HUES6 (cell line): ENCODE results near the gene MYL12A.
A peak's percentile ranks its signal among the peaks of the same experiment; 100 is the strongest.
"Not testable (repeated sequence)": the region's sequence is repeated elsewhere in the genome, so short reads cannot be mapped to it uniquely, and the experiment has no call there.

Source experiments
- H3K27ac ChIP-seq: 2 replicates; pipeline ENCODE4 v1.7.0; 2013; ENCODE audit warnings: low read depth, mild to moderate bottlenecking, low read length, inconsistent platforms
- H3K27me3 ChIP-seq: 2 replicates; pipeline ENCODE4 v1.6.1; 2013; ENCODE audit warnings: low read length; ENCODE audit not compliant: control insufficient read depth, insufficient read depth
- H3K36me3 ChIP-seq: 2 replicates; pipeline ENCODE4 v1.6.1; 2013; ENCODE audit warnings: low read length; ENCODE audit not compliant: control insufficient read depth, insufficient read depth
- H3K4me1 ChIP-seq: 2 replicates; pipeline ENCODE4 v1.6.1; 2013; ENCODE audit warnings: low read length; ENCODE audit not compliant: control insufficient read depth, insufficient read depth
- H3K4me3 ChIP-seq: 2 replicates; pipeline ENCODE4 v1.5.1; 2013; ENCODE audit warnings: low read depth, low read length
- H3K9ac ChIP-seq: one replicate; pipeline ENCODE4 v1.6.1; 2013; ENCODE audit warnings: mild to moderate bottlenecking, low read length
- H3K9me3 ChIP-seq: 2 replicates; pipeline ENCODE4 v1.6.1; 2013; ENCODE audit warnings: low read depth, low read length; ENCODE audit not compliant: control insufficient read depth, insufficient read depth

Gene MYL12A

DNA sequence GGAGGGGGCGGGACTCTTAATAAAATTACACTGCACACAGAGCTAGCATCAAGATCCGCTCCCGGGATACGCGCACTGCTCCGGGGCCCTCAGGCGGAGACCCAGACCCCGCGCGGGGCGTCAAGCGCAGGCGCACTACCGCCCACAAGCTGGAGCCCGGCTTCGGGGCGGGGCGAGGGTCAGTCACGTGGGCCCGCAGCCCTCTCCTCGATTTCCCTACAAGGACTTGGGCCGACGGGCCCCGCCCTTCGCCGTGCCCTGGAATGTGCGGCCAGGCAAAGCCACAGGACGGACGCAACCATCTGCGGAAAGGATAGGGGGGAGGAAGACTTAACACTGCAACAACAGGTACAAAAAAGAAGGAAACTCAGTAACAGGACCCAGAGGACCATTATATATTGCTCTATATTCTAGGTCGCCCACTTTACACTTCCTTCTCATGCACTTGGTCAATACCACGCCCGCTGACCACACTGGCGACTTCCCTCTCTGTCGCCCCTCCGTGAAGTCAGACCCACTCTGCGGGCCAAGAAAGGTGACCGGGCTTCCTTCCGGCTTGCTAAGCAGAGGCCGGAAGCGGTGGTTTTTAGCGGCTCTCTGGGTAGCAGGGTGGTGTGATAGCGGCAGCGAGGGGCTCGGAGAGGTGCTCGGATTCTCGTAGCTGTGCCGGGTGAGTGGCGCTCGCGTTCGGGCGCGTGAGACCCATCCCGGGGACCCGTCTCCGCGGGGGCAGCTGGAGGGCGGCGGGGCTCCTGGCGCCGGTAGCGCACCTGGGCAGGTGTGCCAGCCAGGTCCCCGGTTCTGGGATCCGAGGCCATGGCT is at the start of gene MYL12A:
Gene MYL12A (plus strand): TSS at position 562 of the 822 bp plus-strand sequence. CDS start 5,447 bp downstream, outside the sequence.
- peaks cover 11% of the 10 kb centered on the region; the same call in 1 of the 2 replicates for H3K36me3 ChIP-seq
- peaks cover 4% of the 10 kb centered on the region; the same call in 1 of the 2 replicates for H3K9me3 ChIP-seq
- H3K27me3 ChIP-seq, result no peaks in the 10 kb centered on the region
- peak within 1 kb of the TSS; percentile 99 for H3K9ac ChIP-seq
- peaks cover 8% of the 10 kb centered on the region; the same call in 1 of the 2 replicates for H3K4me1 ChIP-seq
- H3K4me3 ChIP-seq, result peak within 1 kb of the TSS; percentile 78
- H3K27ac ChIP-seq, result peak within 1 kb of the TSS; percentile 99

DNA sequence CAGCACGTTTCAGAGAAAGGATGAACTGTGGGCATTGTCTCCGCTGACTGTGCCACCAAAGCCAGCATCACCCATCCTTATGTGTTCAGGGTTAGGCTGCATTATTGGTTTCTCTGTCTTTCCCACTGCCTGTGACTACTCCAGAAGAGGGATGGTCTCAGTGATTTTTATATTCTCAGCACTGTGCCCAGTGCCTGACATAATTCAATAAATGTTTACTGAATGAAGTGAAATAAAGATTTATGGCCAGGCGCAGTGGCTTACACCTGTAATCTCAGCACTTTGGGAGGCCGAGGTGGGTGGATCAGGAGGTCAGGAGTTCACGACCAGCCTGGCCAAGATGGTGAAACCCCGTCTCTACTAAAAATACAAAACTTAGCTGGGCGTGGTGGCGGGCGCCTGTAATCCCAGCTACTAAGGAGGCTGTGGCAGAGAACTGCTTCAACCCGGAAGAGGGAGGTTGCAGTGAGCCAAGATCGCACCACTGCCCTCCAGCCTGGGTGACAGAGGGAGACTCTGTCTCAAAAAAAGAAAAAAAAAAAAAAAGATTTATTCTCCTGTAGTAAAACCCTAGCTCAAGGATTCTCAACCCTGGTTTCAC is 49.2 kb upstream of the MYL12A start:
- H3K36me3 ChIP-seq, H3K9ac ChIP-seq, H3K27ac ChIP-seq, H3K27me3 ChIP-seq, H3K9me3 ChIP-seq, H3K4me1 ChIP-seq, H3K4me3 ChIP-seq: not testable (repeated sequence)

DNA sequence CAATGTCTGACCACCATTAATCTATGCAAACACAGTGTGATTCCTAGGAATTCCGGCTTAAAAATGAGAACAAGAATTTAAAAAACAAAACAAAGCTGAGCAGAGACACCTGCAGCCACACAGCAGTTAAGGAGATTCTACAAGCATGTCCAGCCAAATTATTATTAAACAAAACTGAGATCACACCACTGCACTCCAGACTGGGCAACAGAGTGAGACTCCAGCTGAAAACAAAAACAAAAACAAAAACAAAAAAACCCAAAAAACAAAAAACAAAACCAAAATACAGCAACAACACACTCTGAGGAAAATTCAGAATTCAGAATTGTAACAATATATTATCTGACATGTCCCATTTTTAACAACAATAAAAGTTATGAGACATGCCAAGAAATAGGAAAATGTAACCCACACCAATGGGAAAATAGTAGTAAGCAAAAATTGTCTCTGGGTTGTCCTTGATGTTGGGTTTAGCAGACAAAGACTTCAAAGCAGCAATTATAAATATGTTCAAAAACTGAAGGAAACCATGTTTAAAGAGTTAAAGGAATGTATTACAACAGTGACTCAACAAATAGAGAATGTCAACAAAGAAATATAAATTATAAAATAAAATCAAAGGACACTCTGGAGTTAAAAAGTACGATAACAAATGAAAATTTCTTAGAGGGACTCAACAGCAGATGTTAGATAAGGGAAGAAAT is 47.5 kb upstream of the MYL12A start:
- Histone ChIP-seq H3K9me3 (no peaks in the 10 kb centered on the region), H3K4me3 (no peak overlapping the region), H3K36me3 (no peaks in the 10 kb centered on the region), H3K27me3 (no peaks in the 10 kb centered on the region), H3K9ac (no peak overlapping the region), H3K4me1 (no peaks in the 10 kb centered on the region), H3K27ac (no peak overlapping the region)

DNA sequence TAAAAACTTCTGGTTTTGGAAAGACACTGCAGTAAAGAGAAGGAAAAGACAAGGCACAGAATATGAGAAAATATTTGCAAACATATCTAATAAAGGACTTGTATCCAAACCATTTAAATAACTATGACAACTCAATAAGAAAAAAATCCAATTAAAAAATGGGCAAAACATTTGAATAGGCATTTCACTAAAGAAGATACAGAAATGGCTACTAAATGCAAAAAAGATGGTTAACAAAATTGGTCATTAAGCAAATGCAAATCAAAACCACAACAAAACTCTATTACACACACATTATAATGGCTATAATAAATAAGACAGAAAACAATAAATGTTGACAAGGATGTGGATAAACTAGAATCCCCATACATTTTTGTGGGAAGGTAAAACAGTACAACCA is 42.4 kb upstream of the MYL12A start:
- Histone ChIP-seq H3K36me3 (no peaks in the 10 kb centered on the region), H3K4me3 (no peak overlapping the region), H3K9ac (no peak overlapping the region), H3K27me3 (no peaks in the 10 kb centered on the region), H3K27ac (no peak overlapping the region), H3K9me3 (no peaks in the 10 kb centered on the region), H3K4me1 (peaks cover 7% of the 10 kb centered on the region)

DNA sequence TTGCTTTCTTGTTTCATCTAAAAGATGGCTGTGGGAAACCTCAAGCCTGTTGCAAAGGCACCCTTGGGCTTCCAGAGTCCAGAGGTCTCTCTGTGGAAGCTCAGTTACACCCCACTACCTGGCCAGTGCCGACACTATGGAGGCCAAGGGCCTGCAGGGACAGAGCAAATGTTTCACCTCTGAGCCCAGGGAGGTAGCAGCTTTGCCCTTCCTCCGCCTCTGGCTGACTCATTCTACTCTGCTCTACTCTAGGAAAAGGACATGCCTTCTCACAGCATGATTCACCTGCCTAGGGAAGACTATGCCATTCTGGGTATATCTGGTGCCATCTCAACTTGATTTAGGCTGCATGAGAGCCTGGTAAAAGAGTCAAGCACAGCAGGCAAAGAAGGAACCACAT is 40.0 kb upstream of the MYL12A start:
- Histone ChIP-seq H3K9ac (no peak overlapping the region), H3K27ac (no peak overlapping the region), H3K27me3 (no peaks in the 10 kb centered on the region), H3K4me3 (no peak overlapping the region), H3K4me1 (peaks cover 7% of the 10 kb centered on the region), H3K36me3 (no peaks in the 10 kb centered on the region), H3K9me3 (no peaks in the 10 kb centered on the region)

DNA sequence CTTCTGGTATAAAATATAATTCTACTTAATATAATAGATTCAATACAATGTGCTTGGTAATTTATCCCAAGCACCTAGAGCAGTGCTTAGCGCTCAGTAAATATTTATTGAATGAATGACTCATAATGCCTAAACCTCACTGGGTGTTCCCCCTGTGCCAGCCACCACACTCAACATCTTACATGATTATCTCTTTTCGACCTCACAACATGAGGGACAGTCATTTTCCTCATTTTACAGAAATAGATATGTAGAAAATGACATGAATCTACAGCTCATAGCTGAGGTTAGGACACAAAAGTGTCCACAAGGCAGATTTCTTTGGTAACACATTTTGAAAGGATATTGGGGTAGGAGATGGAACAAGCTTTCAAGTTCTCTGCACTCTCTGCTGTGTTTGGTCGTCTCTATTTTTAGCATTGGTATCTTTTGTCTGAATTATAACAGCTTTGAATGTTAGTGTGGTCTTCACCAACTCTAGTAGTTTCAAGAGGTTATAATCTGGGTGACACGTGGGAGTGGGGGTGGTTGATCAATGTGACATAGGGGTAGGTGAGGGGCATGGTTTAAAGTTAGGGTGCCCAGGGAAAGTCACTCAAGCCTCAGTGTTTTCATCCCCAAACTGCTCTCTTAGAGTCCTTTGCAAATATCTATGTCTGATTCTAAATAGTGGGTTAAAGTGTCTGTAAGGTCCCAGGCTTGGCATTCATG is 37.6 kb upstream of the MYL12A start:
- H3K9ac ChIP-seq, result no peak overlapping the region
- H3K36me3 ChIP-seq, result no peaks in the 10 kb centered on the region
- no peaks in the 10 kb centered on the region for H3K27me3 ChIP-seq
- no peak overlapping the region for H3K27ac ChIP-seq
- H3K9me3 ChIP-seq, result no peaks in the 10 kb centered on the region
- H3K4me1 ChIP-seq, result peaks cover 7% of the 10 kb centered on the region
- H3K4me3 ChIP-seq, result no peak overlapping the region

DNA sequence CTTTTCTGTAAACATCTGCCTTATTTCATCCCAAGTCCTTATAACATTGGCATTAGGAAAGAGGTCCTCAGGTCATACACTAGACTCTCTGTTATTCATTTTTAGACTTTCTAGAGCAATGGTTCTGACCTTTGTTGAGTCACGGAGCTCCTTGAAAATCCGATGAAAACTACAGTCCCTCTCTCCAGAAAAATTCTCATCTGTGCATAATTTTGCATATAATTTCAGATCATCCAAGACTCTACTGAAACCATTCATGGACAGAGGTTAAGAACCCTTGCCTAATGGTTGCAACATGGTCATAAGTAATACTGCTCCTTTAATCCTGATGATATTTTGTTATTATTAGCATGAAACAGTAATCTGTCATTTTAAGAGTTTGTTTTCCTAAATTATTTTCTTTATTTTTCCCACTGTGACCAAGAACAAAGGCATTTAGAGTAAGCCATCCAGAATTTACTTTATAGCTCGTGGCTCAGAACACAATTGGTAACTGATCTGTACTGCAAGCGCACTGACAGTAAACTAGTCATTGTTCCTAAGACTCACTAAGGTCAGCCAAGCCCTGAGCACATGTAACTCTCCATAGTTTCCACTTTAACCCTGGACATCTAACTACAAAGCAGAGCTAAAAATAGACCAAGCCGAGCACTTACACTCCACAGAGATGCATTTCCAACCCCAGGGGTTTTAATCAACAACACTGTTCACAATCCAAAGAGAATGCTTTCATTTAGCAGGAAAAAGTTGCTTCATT is 36.2 kb upstream of the MYL12A start:
- H3K9ac ChIP-seq, result no peak overlapping the region
- no peak overlapping the region for H3K4me3 ChIP-seq
- H3K27ac ChIP-seq, result no peak overlapping the region

DNA sequence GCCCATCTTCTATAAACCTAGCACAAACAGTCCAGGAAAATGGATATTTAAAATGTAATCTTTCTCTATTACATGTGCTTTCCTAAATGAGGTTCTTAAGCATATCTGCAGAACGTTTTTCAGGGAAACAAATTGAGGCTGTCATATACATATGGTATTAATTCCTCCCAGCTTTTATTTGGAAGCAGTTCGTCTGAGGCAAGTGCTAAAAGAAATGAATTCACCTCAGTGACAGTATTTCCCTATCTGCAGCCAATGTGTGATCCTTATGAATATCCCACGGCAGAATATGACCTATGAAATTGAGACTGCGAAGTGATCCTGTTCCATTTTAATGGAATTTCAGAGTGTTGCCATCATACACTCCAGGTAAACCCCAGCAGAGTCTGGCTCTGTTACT is 34.9 kb upstream of the MYL12A start:
- no peak overlapping the region for H3K27ac ChIP-seq
- H3K9me3 ChIP-seq, result no peaks in the 10 kb centered on the region
- H3K9ac ChIP-seq, result no peak overlapping the region
- no peak overlapping the region for H3K4me3 ChIP-seq
- H3K4me1 ChIP-seq, result peaks cover 3% of the 10 kb centered on the region
- no peaks in the 10 kb centered on the region for H3K27me3 ChIP-seq
- no peaks in the 10 kb centered on the region for H3K36me3 ChIP-seq

More for the DNA sequence above, 36.2 kb upstream of the MYL12A start:
- Histone ChIP-seq H3K4me1 (peaks cover 7% of the 10 kb centered on the region), H3K27me3 (no peaks in the 10 kb centered on the region), H3K9me3 (no peaks in the 10 kb centered on the region), H3K36me3 (no peaks in the 10 kb centered on the region)

DNA sequence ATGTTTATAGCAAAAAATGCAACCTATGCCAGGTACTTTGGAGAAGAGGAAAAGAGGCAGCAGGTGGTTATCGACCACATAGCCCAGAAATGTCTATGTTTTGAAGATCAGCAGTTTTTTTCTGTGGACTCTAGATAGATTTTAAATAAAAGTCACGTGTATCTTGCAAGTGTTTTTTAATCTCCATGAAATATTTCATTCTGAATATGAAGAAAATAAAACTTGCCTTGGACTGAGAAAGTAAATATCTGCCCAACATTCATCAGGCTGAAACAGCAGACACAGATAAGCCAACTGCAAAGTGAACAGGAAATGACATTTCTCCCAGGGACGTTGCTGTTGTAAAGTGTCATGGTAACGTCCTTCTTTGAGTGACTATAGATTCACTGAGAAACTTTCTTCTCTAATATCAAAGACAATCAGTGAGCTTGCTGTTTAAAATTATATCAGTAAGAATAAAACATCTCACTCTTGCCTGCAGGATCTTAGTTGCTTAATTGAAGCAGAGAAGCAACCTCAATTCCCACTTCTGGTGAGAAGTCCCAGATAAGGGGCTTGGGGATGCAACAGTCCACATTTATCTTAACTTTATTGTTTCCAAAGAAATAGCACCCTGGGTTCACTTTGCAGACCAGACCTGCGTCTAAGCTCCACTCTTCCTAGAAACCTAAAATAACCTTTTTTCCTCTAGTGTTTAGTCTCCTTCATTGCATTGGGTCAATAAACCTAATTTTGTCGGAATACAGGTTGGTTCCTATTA is 34.1 kb upstream of the MYL12A start:
- no peaks in the 10 kb centered on the region for H3K27me3 ChIP-seq
- H3K9me3 ChIP-seq, result no peaks in the 10 kb centered on the region
- H3K36me3 ChIP-seq, result no peaks in the 10 kb centered on the region
- no peak overlapping the region for H3K4me3 ChIP-seq
- H3K4me1 ChIP-seq, result 0 out of 2 replicates have a peak, but pooled peaks cover 4% of the 10 kb centered on the region
- H3K27ac ChIP-seq, result no peak overlapping the region
- no peak overlapping the region for H3K9ac ChIP-seq
